H1 (cell line): ENCODE results near the gene MEP1A. TPM values are rescaled to one million over a fixed set of nuclear protein-coding genes. Genes with fewer than 3 reads are reported as not detected.

ENCODE experiments used
- CTCF ChIA-PET: fragments of 300-600 bp; sonication (Branson Sonifier 250); formaldehyde crosslinking; loops from one replicate; lab custom pipeline; 2021; ENCODE audit not compliant: partially characterized antibody; lab: Charles Lee
- POLR2A ChIA-PET: fragments of 300-600 bp; sonication (Branson Sonifier 250); formaldehyde crosslinking; loops from one replicate; lab custom pipeline; 2021; ENCODE audit warnings: inconsistent platforms; ENCODE audit not compliant: partially characterized antibody; lab: Charles Lee
- DNase-seq, 2 experiments: peaks; one replicate each; pipeline versions ENCODE4 v3.0.0 to v3.0.0-alpha.2; 2010 to 2022; ENCODE audit warnings: low spot score in 2 of 2, low read depth in 1 of 2, mixed read lengths in 1 of 2
- FAIRE-seq: peaks from 2 replicates; lab custom pipeline; 2011; peaks lifted over from hg19 to GRCh38; lab: Jason Lieb, UNC
- H2AFZ ChIP-seq: 2 replicates; pipeline ENCODE4 v1.8.1; 2012; ENCODE audit warnings: low read length, inconsistent platforms
- H2AK5ac ChIP-seq: 2 replicates; pipeline ENCODE4 v1.6.1; 2013; ENCODE audit warnings: low read depth, low read length
- H2BK120ac ChIP-seq: replicated peaks from 2 replicates; pipeline ENCODE3; 2013; ENCODE audit warnings: low read depth, low read length, inconsistent platforms
- H2BK12ac ChIP-seq: 2 replicates; pipeline ENCODE4 v1.6.1; 2013; ENCODE audit warnings: low read depth, low read length
- H2BK15ac ChIP-seq: 2 replicates; pipeline ENCODE4 v1.6.1; 2013; ENCODE audit warnings: low read length
- H2BK20ac ChIP-seq: 2 replicates; pipeline ENCODE4 v1.6.1; 2013; ENCODE audit warnings: low read length
- H2BK5ac ChIP-seq: 2 replicates; pipeline ENCODE4 v1.6.1; 2013; ENCODE audit warnings: low read depth, low read length
- H3K14ac ChIP-seq: 2 replicates; pipeline ENCODE4 v1.6.1; 2013; ENCODE audit warnings: inconsistent platforms; ENCODE audit not compliant: insufficient read length
- H3K18ac ChIP-seq: 2 replicates; pipeline ENCODE4 v1.6.1; 2013; ENCODE audit warnings: low read length; ENCODE audit errors: extremely low read depth
- H3K23ac ChIP-seq: 2 replicates; pipeline ENCODE4 v1.6.1; 2013; ENCODE audit warnings: inconsistent platforms; ENCODE audit not compliant: insufficient read length
- H3K23me2 ChIP-seq: 2 replicates; pipeline ENCODE4 v1.6.1; 2013; ENCODE audit warnings: low read depth, low read length
- H3K27ac ChIP-seq: 2 replicates; pipeline ENCODE4 v1.6.1; 2011; ENCODE audit warnings: low read depth, low read length, inconsistent platforms
- H3K27me3 ChIP-seq, 4 experiments: replicated peaks in 1 of 4; 1 replicate in 1 of 4; 2 replicates in 3 of 4; pipeline versions ENCODE4 v1.6.1 to v1.8.1; 2011 to 2013; ENCODE audit warnings: low read length in 3 of 4, mild to moderate bottlenecking in 3 of 4, inconsistent platforms in 2 of 4, mixed read lengths in 2 of 4, moderate library complexity in 1 of 4; ENCODE audit not compliant: control insufficient read depth in 3 of 4, insufficient read depth in 3 of 4; ENCODE audit errors: extremely low read depth in 1 of 4
- H3K36me3 ChIP-seq, 4 experiments: 2 replicates each; pipeline versions ENCODE4 v1.6.1 to v1.8.1; 2011 to 2013; ENCODE audit warnings: mild to moderate bottlenecking in 4 of 4, low read length in 3 of 4, moderate library complexity in 2 of 4, control low read depth in 1 of 4, inconsistent platforms in 1 of 4; ENCODE audit not compliant: insufficient read depth in 4 of 4, control insufficient read depth in 2 of 4
- H3K4ac ChIP-seq: replicated peaks from 2 replicates; pipeline ENCODE3; 2013; ENCODE audit warnings: low read length, low read depth, mixed read lengths, inconsistent platforms; ENCODE audit not compliant: insufficient read length
- H3K4me1 ChIP-seq, 4 experiments: replicated peaks in 1 of 4; 1 replicate in 1 of 4; 2 replicates in 3 of 4; pipeline versions ENCODE4 v1.6.1 to v1.8.1; 2011 to 2013; ENCODE audit warnings: low read length in 3 of 4, inconsistent platforms in 2 of 4, mixed read lengths in 1 of 4; ENCODE audit not compliant: insufficient read depth in 4 of 4, control insufficient read depth in 3 of 4
- H3K4me2 ChIP-seq, 2 experiments: 2 replicates each; pipeline versions ENCODE4 v1.6.1 to v1.8.1; 2011 to 2013; ENCODE audit warnings: low read depth in 2 of 2, low read length in 2 of 2, control low read depth in 1 of 2, inconsistent platforms in 1 of 2, mild to moderate bottlenecking in 1 of 2; ENCODE audit not compliant: insufficient read depth in 1 of 2
- H3K4me3 ChIP-seq, 4 experiments: fragments of 200-600, 300-600 bp in 1 of 4; sonication (generic), shearing (Covaris generic), sonication (Bioruptor Twin) in 1 of 4; 2 replicates each; pipeline versions ENCODE4 v1.5.1 to v1.8.1; 2011 to 2016; ENCODE audit warnings: low read length in 4 of 4, low read depth in 3 of 4, control low read depth in 2 of 4, inconsistent platforms in 2 of 4, mild to moderate bottlenecking in 2 of 4, mixed read lengths in 1 of 4, moderate library complexity in 1 of 4; ENCODE audit not compliant: insufficient read depth in 2 of 4; ENCODE audit errors: extremely low read depth in 1 of 4
- H3K56ac ChIP-seq: replicated peaks from 2 replicates; pipeline ENCODE3; 2013; ENCODE audit warnings: low read depth, mild to moderate bottlenecking, mixed read lengths, low read length, inconsistent platforms; ENCODE audit not compliant: insufficient read length
- H3K79me1 ChIP-seq: 2 replicates; pipeline ENCODE4 v1.6.1; 2013; ENCODE audit warnings: low read depth, low read length, control low read depth
- H3K79me2 ChIP-seq, 2 experiments: 2 replicates each; pipeline versions ENCODE4 v1.6.1 to v1.8.1; 2012 to 2013; ENCODE audit warnings: low read length in 2 of 2, mild to moderate bottlenecking in 2 of 2, inconsistent platforms in 1 of 2; ENCODE audit not compliant: insufficient read depth in 2 of 2, control insufficient read depth in 1 of 2
- H3K9ac ChIP-seq, 4 experiments: replicated peaks in 1 of 4; 1 replicate in 1 of 4; 2 replicates in 3 of 4; pipeline versions ENCODE4 v1.6.1 to v1.8.1; 2011 to 2013; ENCODE audit warnings: low read depth in 3 of 4, low read length in 3 of 4, control low read depth in 2 of 4, mild to moderate bottlenecking in 2 of 4, moderate library complexity in 2 of 4, inconsistent platforms in 1 of 4; ENCODE audit errors: extremely low read depth in 1 of 4
- H3K9me3 ChIP-seq, 2 experiments: 2 replicates each; pipeline versions ENCODE4 v1.6.1 to v1.8.1; 2012 to 2013; ENCODE audit warnings: mild to moderate bottlenecking in 2 of 2, moderate library complexity in 2 of 2, control low read depth in 1 of 2, inconsistent platforms in 1 of 2, low read depth in 1 of 2, low read length in 1 of 2, mixed read lengths in 1 of 2; ENCODE audit not compliant: insufficient read depth in 2 of 2
- H4K20me1 ChIP-seq, 2 experiments: replicated peaks in 1 of 2; 2 replicates each; pipeline versions ENCODE3 to v1.8.1; 2011 to 2013; ENCODE audit warnings: inconsistent platforms in 2 of 2, low read length in 2 of 2, mild to moderate bottlenecking in 1 of 2; ENCODE audit not compliant: insufficient read depth in 2 of 2, control insufficient read depth in 1 of 2
- H4K5ac ChIP-seq: 2 replicates; pipeline ENCODE4 v1.6.1; 2013; ENCODE audit warnings: low read length, low read depth, mixed read lengths, inconsistent platforms; ENCODE audit not compliant: insufficient read length
- H4K8ac ChIP-seq: 2 replicates; pipeline ENCODE4 v1.8.0; 2013; ENCODE audit warnings: mild to moderate bottlenecking, moderate library complexity, low read length, inconsistent platforms; ENCODE audit not compliant: insufficient read depth; ENCODE audit errors: extremely low read depth
- H4K91ac ChIP-seq: replicated peaks from 2 replicates; pipeline ENCODE3; 2013; ENCODE audit warnings: low read length, mixed read lengths, inconsistent platforms; ENCODE audit not compliant: insufficient read length
- CTCF ChIP-seq, 3 experiments: IDR thresholded peaks; 1 replicate in 2 of 3; 2 replicates in 1 of 3; pipeline versions ENCODE4 v1.5.1 to v1.6.1; 2011; ENCODE audit warnings: low read length in 3 of 3, mild to moderate bottlenecking in 3 of 3, inconsistent platforms in 2 of 3, low read depth in 1 of 3, moderate library complexity in 1 of 3; ENCODE audit not compliant: insufficient read depth in 1 of 3; ENCODE audit errors: control extremely low read depth in 1 of 3
- RAD21 ChIP-seq, 2 experiments: IDR thresholded peaks in 1 of 2; conservative IDR thresholded peaks in 1 of 2; 2 replicates each; pipeline ENCODE4 v1.6.1; 2011; ENCODE audit warnings: low read depth in 2 of 2, low read length in 2 of 2, improper control_type of control experiment in 1 of 2, inconsistent platforms in 1 of 2, mild to moderate bottlenecking in 1 of 2, moderate library complexity in 1 of 2
- USF2 ChIP-seq: IDR thresholded peaks from 2 replicates; pipeline ENCODE4 v1.6.1; 2011; ENCODE audit warnings: low read length, improper control_type of control experiment
- WGBS, 2 experiments: shearing (Covaris generic) in 1 of 2; methylation state at CpG; one replicate each; pipeline versions ENCODE4 v1.1.6 to v1.1.7; 2013 to 2015; ENCODE audit warnings: low lambda C conversion rate in 2 of 2, mixed read lengths in 2 of 2, inconsistent platforms in 1 of 2, low coverage in 1 of 2, missing lambda C conversion rate in 1 of 2; ENCODE audit not compliant: insufficient replicate concordance in 2 of 2, insufficient coverage in 1 of 2, insufficient read length in 1 of 2; ENCODE audit errors: extremely low coverage in 1 of 2, missing lambda C conversion rate in 1 of 2; 5-methylcytosine and 5-hydroxymethylcytosine counted together
- polyA plus RNA-seq, 7 experiments: library from polyadenylated mRNA; depleted of rRNA in 3 of 7; stranded (reverse) in 5 of 7; unstranded in 2 of 7; fragments of >200 nt in 5 of 7; fragments of 200-250 nt in 2 of 7; gene quantifications; 1 replicate in 5 of 7; 2 replicates in 1 of 7; 4 replicates in 1 of 7; pipeline versions ENCODE4 v1.2.1 to v1.2.3, GENCODE V29; 2011 to 2013; ENCODE audit warnings: missing spikeins in 2 of 7, mixed read lengths in 2 of 7
- total RNA-seq: library from RNA; stranded (reverse); fragmentation: NEBNext Ultra II Directional; extraction: Animal tissue kit (Norgen Biotek cat#: 25700); gene quantifications from 2 replicates; pipeline ENCODE4 v1.2.1, GENCODE V29; 2021

MEP1A gene
- total and polyA plus RNA-seq, 2 of the 8 experiments (the other 6 are each of a cell fraction or from before 2014, with no cell fraction given): 0.03 TPM; not detected in 1

- Histone ChIP-seq H4K5ac (no peak overlapping the region), H3K9me3 (no peaks in the 10 kb centered on the region), H4K8ac (no peak overlapping the region), H3K14ac (no peak overlapping the region), H2AFZ (no peak overlapping the region), H3K36me3 (no peaks in the 10 kb centered on the region), H2AK5ac (no peak overlapping the region), H4K91ac (no peak overlapping the region), H3K79me2 (no peaks in the 10 kb centered on the region), H3K23ac (no peak overlapping the region), H3K56ac (no peak overlapping the region), H3K27me3 (no peaks in the 10 kb centered on the region), H3K27ac (no peak overlapping the region), H3K18ac (no peak overlapping the region), H3K4me2 (no peak overlapping the region), H3K4me3 (no peak overlapping the region), H2BK20ac (no peak overlapping the region), H4K20me1 (no peaks in the 10 kb centered on the region), H2BK12ac (no peak overlapping the region), H3K79me1 (no peaks in the 10 kb centered on the region), H3K4ac (no peak overlapping the region), H2BK15ac (no peak overlapping the region), H2BK5ac (no peak overlapping the region), H3K9ac (no peak overlapping the region), H3K23me2 (no peaks in the 10 kb centered on the region), H2BK120ac (no peak overlapping the region), H3K4me1 (no peaks in the 10 kb centered on the region)
- 41% methylated on average over 6 of the region's 6 CpGs; no CpG with 5 or more reads in 1 of the 2 experiments for WGBS, 2 experiments
- POLR2A ChIA-PET: no interaction called here
- no peak for FAIRE-seq
- CTCF ChIA-PET: interaction anchor here (0.8 to 0.9 kb wide), 2 partner anchors 21 to 210 kb away, joined by 3 read pairs; no protein-coding TSS in a partner anchor
- no peak for DNase-seq
- TF ChIP-seq USF2 (no peak), RAD21 (IDR thresholded peaks at IDR 0.05 in 1 of 2, conservative IDR thresholded peaks at IDR 0.05 in 1 of 2; ENCODE audit: low read depth in 2 of 2, low read length in 2 of 2) (peak; percentile 76 to 80), CTCF (IDR thresholded peaks at IDR 0.05; ENCODE audit: control extremely low read depth in 1 of 3, insufficient read depth in 1 of 3, low read depth in 1 of 3, low read length in 3 of 3) (peak in 2 of 3 experiments; percentile 59 to 71; a peak in 3 of 4 replicates)
Observed at GRCh38 chr6:46781478-46782378, 11.5 kb upstream of the MEP1A start.
